ENCODE results near the gene KRTAP2-3. TPM values are rescaled to one million over a fixed set of nuclear protein-coding genes. Genes with fewer than 3 reads are reported as not detected.
"Not testable (repeated sequence)": the region's sequence is repeated elsewhere in the genome, so short reads cannot be mapped to it uniquely, and the experiment has no call there.

Gene KRTAP2-3
- total and polyA plus RNA-seq, 12 donors = not detected

DNA sequence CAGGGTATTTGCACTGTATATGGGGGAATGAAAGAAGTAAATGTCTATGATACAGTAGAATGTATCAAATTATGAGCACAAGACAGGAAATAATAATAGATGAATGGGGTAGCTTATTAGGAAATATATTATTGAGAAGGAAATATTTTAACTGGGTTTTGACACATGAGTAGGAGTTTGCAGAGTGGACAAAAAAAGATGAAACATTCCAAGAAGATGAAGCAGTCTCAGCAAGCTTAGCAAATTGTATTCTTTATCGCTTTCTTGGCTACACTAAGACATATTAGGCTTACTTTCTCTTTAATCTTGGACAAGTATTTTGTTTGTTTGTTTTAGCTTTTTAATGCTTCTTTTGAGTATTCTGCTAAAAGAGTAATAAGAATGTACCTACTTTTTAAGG is 44.0 kb upstream of the KRTAP2-3 start:
- Histone ChIP-seq H3K27me3 (no peaks in the 10 kb centered on the region), H3K4me1 (replicated peaks in 1 of 2) (no peaks in the 10 kb centered on the region), H3K4me3 (no peak overlapping the region), H3K36me3 (replicated peaks in 1 of 2) (no peaks in the 10 kb centered on the region), H3K9me3 (replicated peaks in 1 of 3) (no peaks in the 10 kb centered on the region), H3K27ac (no peak overlapping the region)
- intact Hi-C loops (cut with DNase I) = no loop called here
- WGBS, 4 donors = 82 to 94% (median 85%) methylated on average over 1 of the region's 1 CpG
- TF ChIP-seq, protein P1, sequence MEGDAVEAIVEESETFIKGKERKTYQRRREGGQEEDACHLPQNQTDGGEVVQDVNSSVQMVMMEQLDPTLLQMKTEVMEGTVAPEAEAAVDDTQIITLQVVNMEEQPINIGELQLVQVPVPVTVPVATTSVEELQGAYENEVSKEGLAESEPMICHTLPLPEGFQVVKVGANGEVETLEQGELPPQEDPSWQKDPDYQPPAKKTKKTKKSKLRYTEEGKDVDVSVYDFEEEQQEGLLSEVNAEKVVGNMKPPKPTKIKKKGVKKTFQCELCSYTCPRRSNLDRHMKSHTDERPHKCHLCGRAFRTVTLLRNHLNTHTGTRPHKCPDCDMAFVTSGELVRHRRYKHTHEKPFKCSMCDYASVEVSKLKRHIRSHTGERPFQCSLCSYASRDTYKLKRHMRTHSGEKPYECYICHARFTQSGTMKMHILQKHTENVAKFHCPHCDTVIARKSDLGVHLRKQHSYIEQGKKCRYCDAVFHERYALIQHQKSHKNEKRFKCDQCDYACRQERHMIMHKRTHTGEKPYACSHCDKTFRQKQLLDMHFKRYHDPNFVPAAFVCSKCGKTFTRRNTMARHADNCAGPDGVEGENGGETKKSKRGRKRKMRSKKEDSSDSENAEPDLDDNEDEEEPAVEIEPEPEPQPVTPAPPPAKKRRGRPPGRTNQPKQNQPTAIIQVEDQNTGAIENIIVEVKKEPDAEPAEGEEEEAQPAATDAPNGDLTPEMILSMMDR (IDR thresholded peaks at IDR 0.05) = no peak
- no peak for TF ChIP-seq POLR2A (IDR thresholded peaks at IDR 0.05)
- no peak for DNase-seq

DNA sequence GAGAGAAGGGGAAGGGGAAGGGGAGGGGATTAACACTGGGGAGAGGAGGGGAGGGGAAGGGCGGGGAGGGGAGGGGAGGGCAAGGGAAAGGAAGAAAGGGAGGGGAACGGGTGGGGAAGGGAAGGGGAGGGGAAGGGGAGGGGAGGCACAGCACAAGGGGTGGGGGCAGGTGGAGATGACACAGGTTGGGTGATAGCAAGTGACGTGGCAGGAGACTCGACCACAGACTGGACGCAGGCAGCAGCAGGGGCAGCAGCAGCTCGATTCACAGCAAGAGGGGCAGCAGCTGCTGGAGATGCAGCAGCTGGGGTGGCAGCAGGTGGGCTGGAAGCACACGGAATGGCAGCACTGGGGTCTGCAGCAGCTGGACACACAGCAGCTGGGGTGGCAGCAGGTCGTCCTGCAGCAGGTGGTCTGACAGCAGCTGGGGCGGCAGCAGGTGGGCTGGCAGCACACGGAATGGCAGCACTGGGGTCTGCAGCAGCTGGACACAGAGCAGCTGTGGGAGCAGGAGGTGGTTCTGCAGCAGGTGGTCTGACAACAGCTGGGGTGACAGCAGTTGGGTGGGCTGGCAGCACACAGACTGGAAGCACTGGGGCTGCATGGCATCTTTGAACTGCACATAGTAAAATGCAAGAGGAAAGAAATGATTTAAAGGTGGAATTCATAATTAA is 41.8 kb upstream of the KRTAP2-3 start, which contains the start of gene KRTAP4-16:
Gene KRTAP4-16, minus strand, starts transcription at position 624 of the 674 bp plus-strand sequence. Its CDS starts 0 bp downstream, at position 624.
- no peaks in the 10 kb centered on the region for H3K9me3 ChIP-seq (replicated peaks in 1 of 3)
- no peaks in the 10 kb centered on the region for H3K4me1 ChIP-seq (replicated peaks in 1 of 2)
- no peak within 1 kb of the TSS for H3K4me3 ChIP-seq
- intact Hi-C loops (cut with DNase I) = no loop called here
- H3K27me3 ChIP-seq = no peaks in the 10 kb centered on the region
- no peak for DNase-seq
- WGBS, 4 donors = 44 to 68% (median 62%) methylated on average over 8 to 10 of the region's 10 CpGs
- H3K36me3 ChIP-seq (replicated peaks in 1 of 2) = no peaks in the 10 kb centered on the region
- TF ChIP-seq POLR2A (IDR thresholded peaks at IDR 0.05) = no peak
- TF ChIP-seq, protein P1 (IDR thresholded peaks at IDR 0.05) = no peak
- no peak within 1 kb of the TSS for H3K27ac ChIP-seq

DNA sequence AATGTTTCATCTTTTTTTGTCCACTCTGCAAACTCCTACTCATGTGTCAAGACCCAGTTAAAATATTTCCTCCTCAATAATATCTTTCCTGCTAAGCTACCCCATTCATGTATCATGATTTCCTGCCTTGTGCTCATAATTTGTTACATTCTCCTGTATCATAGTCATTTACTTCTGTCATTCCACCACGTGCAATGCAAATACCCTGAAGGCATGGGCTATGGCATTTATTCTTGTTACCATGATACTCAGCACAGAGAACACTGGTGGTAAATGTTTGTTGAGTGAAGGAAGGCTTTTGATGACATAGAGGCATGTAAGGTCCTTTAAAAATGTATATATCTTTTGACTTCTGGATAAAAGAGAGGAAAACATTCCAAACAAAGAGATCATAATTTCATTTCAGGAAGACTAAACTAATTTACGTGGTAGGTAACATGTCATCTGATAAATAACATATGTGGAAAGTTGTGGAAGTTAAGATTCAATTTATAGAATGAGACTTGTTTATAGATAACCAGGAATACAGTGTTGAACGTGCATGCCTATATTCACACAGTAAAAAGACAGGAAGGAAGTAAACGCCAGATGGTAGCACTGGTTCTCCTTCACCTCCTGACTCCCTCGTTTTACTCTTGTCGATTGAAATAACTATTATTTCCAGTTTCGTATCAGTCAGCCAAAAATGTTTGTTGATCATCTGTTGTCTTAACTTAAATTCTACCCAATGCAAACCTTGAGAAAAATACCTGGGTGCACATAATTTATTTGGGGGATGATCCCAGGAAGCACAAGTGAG is 40.0 kb upstream of the KRTAP2-3 start:
- H3K4me3 ChIP-seq; H3K27me3 ChIP-seq; H3K36me3 ChIP-seq (replicated peaks in 1 of 2); H3K4me1 ChIP-seq (replicated peaks in 1 of 2); DNase-seq; H3K9me3 ChIP-seq (replicated peaks in 1 of 3); H3K27ac ChIP-seq; intact Hi-C loops (cut with DNase I): not testable (repeated sequence)
- 46 to 54% (median 49%) methylated on average over 7 of the region's 7 CpGs for WGBS, 4 donors

DNA sequence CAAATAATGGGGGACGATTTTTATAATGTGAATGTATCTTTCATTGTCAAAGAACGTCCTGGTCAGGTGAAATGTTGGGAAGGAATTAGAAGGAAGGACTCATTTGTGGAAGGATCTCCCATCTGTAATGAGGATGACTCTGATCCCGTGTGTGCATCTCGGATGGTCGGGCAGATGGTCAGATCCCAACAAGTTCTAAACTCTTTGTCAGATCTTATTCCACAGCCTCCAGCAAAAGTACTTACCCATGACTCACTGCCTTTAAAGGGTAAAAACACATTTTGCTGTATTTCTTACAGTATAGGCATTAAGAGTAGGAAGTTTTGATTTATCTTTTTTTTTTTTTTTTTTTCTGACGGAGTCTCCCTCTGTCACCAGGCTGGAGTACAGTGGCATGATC is 38.6 kb upstream of the KRTAP2-3 start:
- 63 to 80% (median 76%) methylated on average over 6 of the region's 6 CpGs for WGBS, 4 donors
- Histone ChIP-seq H3K27me3 (no peaks in the 10 kb centered on the region), H3K4me3 (no peak overlapping the region), H3K4me1 (replicated peaks in 1 of 2) (no peaks in the 10 kb centered on the region), H3K36me3 (replicated peaks in 1 of 2) (no peaks in the 10 kb centered on the region), H3K9me3 (replicated peaks in 1 of 3) (no peaks in the 10 kb centered on the region), H3K27ac (no peak overlapping the region)
- intact Hi-C loops (cut with DNase I) = no loop called here
- no peak for DNase-seq
- TF ChIP-seq POLR2A (IDR thresholded peaks at IDR 0.05) = no peak
- TF ChIP-seq, protein P1 (IDR thresholded peaks at IDR 0.05) = no peak
